Esophagus mucosa (tissue), 1 donor: ENCODE data around the gene GSTA4. TPM values are rescaled to one million over a fixed set of nuclear protein-coding genes. Genes with fewer than 3 reads are reported as not detected.
"Not testable (repeated sequence)": the region's sequence is repeated elsewhere in the genome, so short reads cannot be mapped to it uniquely, and the experiment has no call there.

Source experiments
- ATAC-seq: fragments of 200-7000 bp; cut with Tn5 transposase; one replicate; pipeline ENCODE4 v1.9.1; 2020
- total RNA-seq: library from RNA; stranded (reverse); gene quantifications from one replicate; pipeline ENCODE4 v1.2.4, GENCODE V29; 2023
- donor health status: DM: yes; HTN: yes; CAD: no.

Gene GSTA4
- total RNA-seq, 1 donor from 2014 or later = 64.0 TPM

DNA sequence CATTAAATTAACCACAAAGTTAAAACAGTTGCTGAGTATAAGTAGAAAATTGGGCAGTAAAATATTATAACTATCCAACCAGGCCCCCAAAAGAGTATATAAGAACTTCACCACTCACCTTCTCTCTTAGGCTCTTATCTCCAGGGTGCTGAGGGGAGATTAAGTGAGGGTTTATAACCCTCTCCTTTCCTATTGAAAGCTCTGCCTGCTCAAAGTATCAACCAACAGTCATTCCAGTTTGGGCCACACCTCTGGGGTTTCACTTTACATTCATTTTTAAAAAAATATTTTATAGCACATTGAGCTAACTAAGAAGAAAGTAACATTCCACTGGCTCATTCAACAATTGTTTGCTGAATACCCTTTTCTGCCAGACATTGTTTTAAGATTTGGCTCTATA, 22.1 kb downstream of the GSTA4 start:
- ATAC-seq = no peak

- no peak for ATAC-seq
Observed at GRCh38 chr6:52969359-52969758, 25.7 kb downstream of the GSTA4 start.

DNA sequence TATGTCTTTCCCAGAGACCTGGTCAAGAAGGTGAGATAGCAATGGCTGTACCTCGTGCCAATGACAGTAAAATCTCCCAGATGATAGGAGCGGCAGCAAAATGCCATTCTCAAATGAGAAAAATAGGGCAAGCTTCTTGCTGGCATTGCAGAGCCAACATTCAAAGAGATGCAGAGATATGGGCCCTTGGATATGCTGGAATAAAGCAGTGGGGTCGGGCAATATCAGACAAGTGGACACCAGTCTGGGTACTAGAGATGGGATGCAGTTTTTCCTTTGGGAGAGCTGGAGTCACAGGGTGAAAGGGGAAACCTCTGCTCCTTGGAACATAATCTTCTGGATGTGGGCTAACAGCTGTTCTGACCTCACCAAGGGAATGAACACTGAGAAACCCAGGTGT, 29.0 kb downstream of the GSTA4 start:
- ATAC-seq = no peak

DNA sequence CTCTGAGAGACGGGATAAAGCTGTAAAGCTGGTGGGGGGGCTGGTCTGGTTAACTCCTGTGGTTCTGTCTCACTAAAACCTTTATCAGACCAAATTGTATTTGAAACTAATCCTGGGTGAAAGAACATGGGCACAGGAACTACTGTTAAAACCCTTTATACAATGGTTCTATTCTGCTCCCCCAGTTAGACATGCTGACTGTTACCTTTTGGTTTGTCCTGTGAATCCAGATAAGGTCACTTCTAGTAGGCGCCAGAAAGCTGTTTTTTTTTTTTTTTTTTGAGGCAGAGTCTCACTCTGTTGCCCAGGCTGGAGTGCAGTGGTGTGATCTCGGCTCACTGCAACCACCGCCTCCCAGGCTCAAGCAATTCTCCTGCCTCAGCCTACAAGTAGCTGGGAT, 29.7 kb downstream of the GSTA4 start:
- ATAC-seq = no peak

DNA sequence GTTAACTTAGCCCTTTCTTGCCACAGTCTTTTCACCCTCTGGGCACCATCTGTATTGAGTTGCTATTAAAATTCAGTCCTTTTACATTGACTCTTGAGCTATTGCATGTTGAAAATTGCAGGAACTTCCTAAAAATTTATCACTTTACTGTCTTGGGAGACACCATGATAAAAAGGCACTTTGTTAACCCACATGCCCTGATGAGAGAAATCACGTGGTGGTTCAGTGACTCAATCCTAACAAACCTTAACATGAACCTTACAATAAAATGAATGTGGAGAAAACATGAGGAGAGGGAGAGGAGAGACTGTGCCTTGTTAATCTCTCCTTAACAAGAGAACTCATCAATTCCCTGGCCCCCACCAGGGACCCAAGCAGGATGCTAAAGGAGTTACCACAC, 30.8 kb downstream of the GSTA4 start:
- no peak for ATAC-seq

- ATAC-seq = no peak
Observed at GRCh38 chr6:52962701-52963100, 32.4 kb downstream of the GSTA4 start.

- ATAC-seq = not testable (repeated sequence)
Observed at GRCh38 chr6:52961022-52961421, 34.1 kb downstream of the GSTA4 start.

DNA sequence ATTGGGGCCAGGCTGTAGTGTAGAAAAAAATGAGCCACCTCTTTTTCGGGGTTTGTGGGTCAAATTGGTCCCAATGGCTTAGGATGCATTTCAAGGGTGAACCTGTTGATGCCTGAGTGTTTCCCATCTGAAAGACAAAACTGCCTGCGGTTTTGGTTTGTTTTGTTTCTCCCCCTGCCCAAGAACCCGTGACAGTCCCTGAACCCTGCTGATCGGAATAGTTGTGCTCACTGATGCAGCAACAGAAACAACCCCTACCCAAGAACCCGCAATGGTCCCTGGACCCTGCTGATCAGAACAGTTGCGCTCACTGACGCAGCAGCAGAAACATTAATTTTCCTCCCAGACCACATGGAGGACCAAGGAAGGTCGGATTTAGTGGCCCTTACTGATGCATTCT, 34.9 kb downstream of the GSTA4 start:
- not testable (repeated sequence) for ATAC-seq

GRCh38 chr6:52958546-52959255, 36.4 kb downstream of the GSTA4 start:
- ATAC-seq = no peak

DNA sequence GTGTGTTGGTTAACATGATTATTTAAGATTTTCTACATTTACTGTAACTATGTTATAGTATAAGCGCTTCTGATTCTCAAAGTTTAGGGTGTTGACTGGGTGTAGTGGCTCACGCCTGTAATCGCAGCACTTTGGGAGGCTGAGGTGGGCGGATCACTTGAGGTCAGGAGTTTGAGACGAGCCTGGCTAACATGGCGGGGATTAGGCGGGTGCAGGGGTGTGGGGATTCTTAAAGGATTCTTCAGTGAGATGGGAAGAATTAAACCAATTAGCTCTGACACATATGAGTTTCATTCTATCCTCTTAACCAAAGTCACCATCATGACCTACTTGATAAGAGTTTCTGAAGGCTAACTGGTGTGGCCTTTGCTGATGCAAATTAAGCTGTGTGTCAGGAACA, 39.2 kb downstream of the GSTA4 start:
- ATAC-seq = no peak

- ATAC-seq = no peak
Observed at GRCh38 chr6:52953911-52954839, 40.9 kb downstream of the GSTA4 start.

GRCh38 chr6:52946306-52946705, 48.8 kb downstream of the GSTA4 start:
- no peak for ATAC-seq

DNA sequence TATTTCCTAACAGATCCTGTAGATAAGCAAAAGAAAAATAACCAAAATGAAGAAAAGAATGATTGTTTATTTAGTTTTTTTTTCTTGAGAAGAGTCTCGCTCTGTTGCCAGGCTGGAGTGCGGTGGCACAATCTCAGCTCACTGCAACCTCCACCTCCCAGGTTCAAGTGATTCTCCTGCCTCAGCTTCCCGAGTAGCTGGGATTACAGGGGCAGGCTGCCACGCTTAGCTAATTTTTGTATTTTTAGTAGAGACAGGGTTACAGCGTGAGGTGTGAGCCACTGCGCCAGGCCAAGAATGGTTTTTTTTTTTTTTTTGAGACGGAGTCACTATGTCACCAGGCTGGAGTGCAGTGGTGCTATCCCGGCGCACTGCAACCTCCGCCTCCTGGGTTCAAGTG, 52.3 kb downstream of the GSTA4 start:
- not testable (repeated sequence) for ATAC-seq

- no peak for ATAC-seq
Observed at GRCh38 chr6:52942221-52942620, 52.9 kb downstream of the GSTA4 start.

- no peak for ATAC-seq
Observed at GRCh38 chr6:52937908-52938307, 57.2 kb downstream of the GSTA4 start.

DNA sequence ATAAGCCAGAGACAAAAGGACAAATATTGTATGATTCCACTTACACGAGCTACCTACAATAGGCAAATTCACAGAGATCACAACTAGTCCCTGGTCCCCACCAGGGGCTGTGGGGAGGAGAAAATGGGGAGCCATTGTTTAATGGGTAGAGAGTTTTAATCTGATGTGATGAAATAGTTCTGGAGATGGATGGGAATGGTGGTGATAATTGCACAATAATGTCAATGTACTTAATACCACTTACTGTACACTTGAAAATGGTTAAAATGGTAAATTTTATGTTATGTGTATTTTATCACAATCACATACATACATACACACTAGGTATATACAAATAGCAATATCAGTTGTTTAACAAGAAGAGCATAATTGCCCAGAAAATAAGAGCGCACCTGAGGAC, 61.3 kb downstream of the GSTA4 start:
- ATAC-seq = no peak

- ATAC-seq = no peak
Observed at GRCh38 chr6:52931351-52931750, 63.7 kb downstream of the GSTA4 start.

DNA sequence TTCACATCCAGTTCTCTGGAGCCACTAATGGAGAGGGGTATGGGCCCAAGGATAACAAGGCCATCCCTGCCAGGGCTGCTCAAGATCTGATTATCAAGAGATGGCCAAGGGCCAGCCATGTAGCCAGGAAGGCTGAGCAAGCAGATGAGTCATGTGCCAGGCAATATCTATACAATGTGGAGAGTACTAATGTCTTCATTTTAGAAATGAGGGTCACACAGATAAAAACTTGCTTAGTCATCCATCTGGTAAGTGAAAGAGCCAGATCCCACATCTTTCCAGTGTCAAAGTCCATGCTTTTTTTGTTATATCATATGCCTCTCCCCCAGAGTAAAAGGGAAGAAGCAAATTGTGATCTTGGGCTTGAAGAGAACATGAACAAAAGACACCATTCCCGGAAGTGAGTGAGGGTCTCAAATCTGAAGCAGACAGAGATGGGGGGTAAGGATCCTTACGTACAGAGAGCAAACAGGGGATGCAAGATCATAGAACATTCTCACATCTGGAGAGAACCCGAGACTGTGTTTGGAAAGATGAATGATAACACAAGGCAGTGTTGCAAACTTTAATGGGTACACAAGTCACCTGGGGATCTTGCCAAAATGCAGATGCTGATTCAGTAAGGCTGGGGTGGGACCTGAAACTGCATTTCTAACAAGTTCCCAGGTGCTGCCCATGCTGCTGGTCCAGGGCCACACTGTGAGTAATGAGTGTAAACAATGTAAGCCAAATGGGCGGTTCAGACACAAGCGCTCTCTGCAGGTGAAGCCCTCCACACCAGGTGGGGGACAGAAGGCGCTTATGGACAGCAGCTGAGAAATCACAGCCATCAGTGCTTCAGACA, 65.5 kb downstream of the GSTA4 start:
- peak; percentile 86 for ATAC-seq

Other genes with a start within 250 kb of the GSTA4 start
- not detected for gene GSTA2, start 231.8 kb downstream of the GSTA4 start, total RNA-seq
- 1.6 TPM for gene GSTA1, start 191.5 kb downstream of the GSTA4 start, total RNA-seq
- gene GSTA5, start 154.5 kb downstream of the GSTA4 start, total RNA-seq = not detected
- gene GSTA3, start 85.6 kb downstream of the GSTA4 start, total RNA-seq = not detected
- 9.6 TPM for gene CILK1, start 66.5 kb upstream of the GSTA4 start, total RNA-seq
- 96.8 TPM for gene FBXO9, start 70.1 kb upstream of the GSTA4 start, total RNA-seq
- gene GCM1, start 153.6 kb upstream of the GSTA4 start, total RNA-seq = not detected